A549 (cell line): ENCODE measurements around the gene LGR5. TPM values are rescaled to one million over a fixed set of nuclear protein-coding genes. Genes with fewer than 3 reads are reported as not detected.

Source experiments
- ATAC-seq, 2 experiments: fragments of 200-7000 bp in 1 of 2; fragments of >200 bp in 1 of 2; cut with Nextera tagmentation in 1 of 2; cut with Tn5 transposase in 1 of 2; 3 replicates each; pipeline versions ENCODE4 v1.8.0 to v1.9.1; 2018 to 2020; ENCODE audit warnings: mild to moderate bottlenecking in 1 of 2, moderate library complexity in 1 of 2
- CTCF ChIA-PET: fragments of 300-600 bp; sonication (Branson Sonifier 250); formaldehyde crosslinking; extraction: SDS; loops from one replicate; lab custom pipeline; 2021; ENCODE audit warnings: antibody characterized with exemption, inconsistent platforms; lab: Yijun Ruan, JAX
- POLR2A ChIA-PET: fragments of 350-600 bp; formaldehyde crosslinking; extraction: SDS; loops from one replicate; lab custom pipeline; 2021; ENCODE audit warnings: antibody characterized with exemption, inconsistent platforms; lab: Yijun Ruan, JAX
- DNase-seq, 2 experiments: peaks; one replicate each; pipeline versions ENCODE4 v3.0.0 to v3.0.0-alpha.2; 2011 to 2016; ENCODE audit warnings: low read depth in 1 of 2, low spot score in 1 of 2
- FAIRE-seq: peaks from 2 replicates; lab custom pipeline; 2011; peaks lifted over from hg19 to GRCh38; lab: Jason Lieb, UNC
- H3K27ac ChIP-seq, 2 experiments: fragments of >200 bp; sonication (Bioruptor Twin); formaldehyde crosslinking; 3 replicates each; pipeline ENCODE4 v1.5.1; 2016 to 2017
- H3K4me1 ChIP-seq: fragments of >200 bp; sonication (Bioruptor Twin); formaldehyde crosslinking; 3 replicates; pipeline ENCODE4 v1.6.1; 2016
- H3K4me2 ChIP-seq: fragments of >200 bp; sonication (Bioruptor Twin); formaldehyde crosslinking; 3 replicates; pipeline ENCODE4 v1.6.1; 2016
- H3K4me3 ChIP-seq: fragments of >200 bp; sonication (Bioruptor Twin); formaldehyde crosslinking; 3 replicates; pipeline ENCODE4 v1.5.1; 2016
- H3K9me3 ChIP-seq: fragments of >200 bp; sonication (Bioruptor Twin); formaldehyde crosslinking; 3 replicates; pipeline ENCODE4 v1.6.1; 2016
- CBX8 ChIP-seq: fragments of 200-600 bp; sonication (generic); IDR thresholded peaks from 2 replicates; pipeline ENCODE4 v1.6.1; 2016
- CEBPB ChIP-seq, 2 experiments: fragments of >200 bp in 1 of 2; sonication (Bioruptor Twin) in 1 of 2; formaldehyde crosslinking in 1 of 2; IDR thresholded peaks; 2 replicates each; pipeline ENCODE4 v1.6.1; 2012 to 2016
- CHD4 ChIP-seq: fragments of 200-600 bp; sonication (generic); IDR thresholded peaks from 2 replicates; pipeline ENCODE4 v1.6.1; 2016; ENCODE audit warnings: antibody characterized with exemption, mild to moderate bottlenecking, borderline replicate concordance
- EHF ChIP-seq: fragments of 250-450 bp; sonication (Bioruptor Pico); IDR thresholded peaks from 2 replicates; pipeline ENCODE4 v1.5.0; 2020; ENCODE audit warnings: mild to moderate bottlenecking
- ESRRA ChIP-seq: fragments of 150-350 bp; IDR thresholded peaks from 2 replicates; pipeline ENCODE4 v1.6.1; 2014; ENCODE audit warnings: mild to moderate bottlenecking, low read length, borderline replicate concordance
- FOSL2 ChIP-seq, 2 experiments: fragments of 450-650 bp in 1 of 2; fragments of >200 bp in 1 of 2; sonication (Bioruptor Twin) in 1 of 2; formaldehyde crosslinking; IDR thresholded peaks; 2 replicates each; pipeline versions ENCODE4 v1.5.0 to v1.6.1; 2016 to 2020; ENCODE audit warnings: mild to moderate bottlenecking in 1 of 2, moderate library complexity in 1 of 2
- FOXS1 ChIP-seq: fragments of 250-450 bp; sonication (Bioruptor Pico); IDR thresholded peaks from 2 replicates; pipeline ENCODE4 v1.5.0; 2020; ENCODE audit warnings: mild to moderate bottlenecking, moderate library complexity
- HEYL ChIP-seq: fragments of 250-450 bp; sonication (Bioruptor Pico); IDR thresholded peaks from 2 replicates; pipeline ENCODE4 v1.8.0; 2021; ENCODE audit warnings: mild to moderate bottlenecking, moderate library complexity
- HOXA7 ChIP-seq: fragments of 250-450 bp; sonication (Bioruptor Pico); IDR thresholded peaks from 2 replicates; pipeline ENCODE4 v1.5.0; 2020; ENCODE audit warnings: mild to moderate bottlenecking, moderate library complexity
- HOXB13 ChIP-seq: fragments of 250-450 bp; sonication (Bioruptor Pico); IDR thresholded peaks from 2 replicates; pipeline ENCODE4 v1.5.0; 2020; ENCODE audit warnings: low read depth, mild to moderate bottlenecking, moderate library complexity
- HOXB5 ChIP-seq: fragments of 250-450 bp; sonication (Bioruptor Pico); IDR thresholded peaks from 2 replicates; pipeline ENCODE4 v1.5.0; 2020; ENCODE audit warnings: mild to moderate bottlenecking, moderate library complexity
- JUN ChIP-seq, 2 experiments: fragments of >200 bp; sonication (Bioruptor Twin); formaldehyde crosslinking; IDR thresholded peaks; 2 replicates in 1 of 2; 3 replicates in 1 of 2; pipeline ENCODE4 v1.6.1; 2016 to 2017
- MAX ChIP-seq: IDR thresholded peaks from 2 replicates; pipeline ENCODE4 v1.6.1; 2012
- MYC ChIP-seq: IDR thresholded peaks from 2 replicates; pipeline ENCODE4 v1.6.1; 2012; ENCODE audit warnings: mild to moderate bottlenecking, inconsistent platforms, low read length, improper control_type of control experiment, borderline replicate concordance
- PHF8 ChIP-seq: fragments of 200-600 bp; sonication (generic); IDR thresholded peaks from 2 replicates; pipeline ENCODE4 v1.6.1; 2016; ENCODE audit warnings: low read depth, mild to moderate bottlenecking, antibody characterized with exemption, moderate library complexity, borderline replicate concordance
- RARB ChIP-seq: fragments of 250-450 bp; sonication (Bioruptor Pico); IDR thresholded peaks from 2 replicates; pipeline ENCODE4 v1.8.0; 2021; ENCODE audit warnings: mild to moderate bottlenecking, moderate library complexity
- SMC3 ChIP-seq: fragments of >200 bp; sonication (Bioruptor Twin); formaldehyde crosslinking; IDR thresholded peaks from 3 replicates; pipeline ENCODE4 v1.6.1; 2018; ENCODE audit warnings: inconsistent platforms
- SREBF2 ChIP-seq: fragments of 450-650 bp; IDR thresholded peaks from 2 replicates; pipeline ENCODE4 v1.6.1; 2014; ENCODE audit warnings: mild to moderate bottlenecking, moderate library complexity
- TFCP2L1 ChIP-seq: fragments of 250-450 bp; sonication (Bioruptor Pico); IDR thresholded peaks from 2 replicates; pipeline ENCODE4 v1.5.0; 2021; ENCODE audit warnings: mild to moderate bottlenecking
- TP53 ChIP-seq: fragments of 250-450 bp; sonication (Bioruptor Pico); IDR thresholded peaks from 2 replicates; pipeline ENCODE4 v1.5.0; 2021; ENCODE audit warnings: mild to moderate bottlenecking, moderate library complexity
- WGBS: methylation state at CpG from one replicate; pipeline ENCODE4 v1.1.6; 2017; ENCODE audit errors: missing lambda C conversion rate; 5-methylcytosine and 5-hydroxymethylcytosine counted together
- polyA plus RNA-seq, 4 experiments: library from polyadenylated mRNA; depleted of rRNA in 3 of 4; stranded (reverse); fragments of >200 nt; fragmentation: RNase III in 1 of 4; extraction: RNeasy Plus Mini Kit Qiagen cat#74134 plus additional on column Dnase treatment in 1 of 4; gene quantifications; 2 replicates in 3 of 4; 3 replicates in 1 of 4; pipeline ENCODE4 v1.2.3, GENCODE V29; 2011 to 2017
- TF ChIP-seq, protein P1 (sequence below): fragments of >200 bp; sonication (Bioruptor Twin); formaldehyde crosslinking; IDR thresholded peaks from 3 replicates; pipeline ENCODE4 v1.6.1; 2016
- TF ChIP-seq, protein P2 (sequence below): fragments of >200 bp; sonication (Bioruptor Twin); formaldehyde crosslinking; IDR thresholded peaks from 3 replicates; pipeline ENCODE4 v1.5.1; 2016
- TF ChIP-seq, protein P3 (sequence below): fragments of 250-450 bp; sonication (Bioruptor Pico); IDR thresholded peaks from 2 replicates; pipeline ENCODE4 v1.5.0; 2020; ENCODE audit warnings: low read depth, mild to moderate bottlenecking, moderate library complexity
- TF ChIP-seq, protein P4 (sequence below): IDR thresholded peaks from 2 replicates; pipeline ENCODE4 v1.6.1; 2012

LGR5 gene
- polyA plus RNA-seq, 2 of the 4 experiments (the other 2 are of a cell fraction) = not detected

DNA sequence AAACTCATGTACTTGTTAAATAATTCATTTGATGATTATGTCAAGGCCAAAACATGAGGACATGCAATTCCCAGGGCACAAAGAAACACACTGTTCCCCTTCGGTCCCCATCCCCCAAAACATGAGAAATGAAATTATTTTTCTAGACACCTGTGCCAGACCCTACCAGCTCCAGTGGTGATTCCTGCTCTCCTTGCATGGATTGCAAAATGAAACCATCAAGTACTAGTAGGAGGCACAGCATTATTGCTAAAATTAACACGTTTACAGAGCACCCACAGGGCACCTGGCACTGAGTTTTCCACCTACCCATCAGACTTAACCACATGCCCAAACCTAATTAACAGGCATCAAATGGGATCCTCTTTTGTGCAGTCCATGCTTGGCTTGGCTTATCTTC, 147.4 kb downstream of the LGR5 start:
- FAIRE-seq = no peak
- ATAC-seq = no peak
- TF ChIP-seq SREBF2 (no peak), JUN (IDR thresholded peaks at IDR 0.05) (no peak), PHF8 (no peak)

DNA sequence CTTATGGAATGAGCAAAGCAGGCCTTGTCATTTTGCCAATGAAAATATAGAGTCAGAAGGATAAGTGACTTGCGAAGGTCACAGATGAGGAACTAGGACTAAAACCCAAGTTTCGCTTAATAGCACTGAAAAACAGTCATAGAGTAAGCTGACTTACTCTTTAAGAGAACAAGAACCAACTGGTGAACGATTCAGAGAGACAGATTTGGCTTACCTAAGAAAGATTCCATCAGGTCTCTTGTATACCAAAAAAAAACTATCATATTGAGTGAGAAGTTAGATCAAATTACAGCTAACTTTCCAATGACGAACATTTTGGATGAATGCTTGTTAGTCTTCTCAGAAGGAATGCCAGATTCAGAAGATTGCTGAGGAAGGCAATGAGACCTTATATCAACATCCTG, 149.9 kb downstream of the LGR5 start:
- TF ChIP-seq MYC (no peak), CEBPB (IDR thresholded peaks at IDR 0.05) (no peak), FOSL2 (IDR thresholded peaks at IDR 0.05) (no peak), FOSL2 (CRISPR knock-in tag; IDR thresholded peaks at IDR 0.05) (no peak), HOXB13 (CRISPR knock-in tag) (no peak), ESRRA (no peak), EHF (no peak), TFCP2L1 (CRISPR knock-in tag) (no peak), RARB (CRISPR knock-in tag) (no peak), CBX8 (no peak), HEYL (CRISPR knock-in tag) (no peak), PHF8 (no peak)
- TF ChIP-seq, protein P1, sequence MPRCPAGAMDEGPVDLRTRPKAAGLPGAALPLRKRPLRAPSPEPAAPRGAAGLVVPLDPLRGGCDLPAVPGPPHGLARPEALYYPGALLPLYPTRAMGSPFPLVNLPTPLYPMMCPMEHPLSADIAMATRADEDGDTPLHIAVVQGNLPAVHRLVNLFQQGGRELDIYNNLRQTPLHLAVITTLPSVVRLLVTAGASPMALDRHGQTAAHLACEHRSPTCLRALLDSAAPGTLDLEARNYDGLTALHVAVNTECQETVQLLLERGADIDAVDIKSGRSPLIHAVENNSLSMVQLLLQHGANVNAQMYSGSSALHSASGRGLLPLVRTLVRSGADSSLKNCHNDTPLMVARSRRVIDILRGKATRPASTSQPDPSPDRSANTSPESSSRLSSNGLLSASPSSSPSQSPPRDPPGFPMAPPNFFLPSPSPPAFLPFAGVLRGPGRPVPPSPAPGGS = no peak
- TF ChIP-seq, protein P2, sequence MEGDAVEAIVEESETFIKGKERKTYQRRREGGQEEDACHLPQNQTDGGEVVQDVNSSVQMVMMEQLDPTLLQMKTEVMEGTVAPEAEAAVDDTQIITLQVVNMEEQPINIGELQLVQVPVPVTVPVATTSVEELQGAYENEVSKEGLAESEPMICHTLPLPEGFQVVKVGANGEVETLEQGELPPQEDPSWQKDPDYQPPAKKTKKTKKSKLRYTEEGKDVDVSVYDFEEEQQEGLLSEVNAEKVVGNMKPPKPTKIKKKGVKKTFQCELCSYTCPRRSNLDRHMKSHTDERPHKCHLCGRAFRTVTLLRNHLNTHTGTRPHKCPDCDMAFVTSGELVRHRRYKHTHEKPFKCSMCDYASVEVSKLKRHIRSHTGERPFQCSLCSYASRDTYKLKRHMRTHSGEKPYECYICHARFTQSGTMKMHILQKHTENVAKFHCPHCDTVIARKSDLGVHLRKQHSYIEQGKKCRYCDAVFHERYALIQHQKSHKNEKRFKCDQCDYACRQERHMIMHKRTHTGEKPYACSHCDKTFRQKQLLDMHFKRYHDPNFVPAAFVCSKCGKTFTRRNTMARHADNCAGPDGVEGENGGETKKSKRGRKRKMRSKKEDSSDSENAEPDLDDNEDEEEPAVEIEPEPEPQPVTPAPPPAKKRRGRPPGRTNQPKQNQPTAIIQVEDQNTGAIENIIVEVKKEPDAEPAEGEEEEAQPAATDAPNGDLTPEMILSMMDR = no peak
- TF ChIP-seq, protein P3, sequence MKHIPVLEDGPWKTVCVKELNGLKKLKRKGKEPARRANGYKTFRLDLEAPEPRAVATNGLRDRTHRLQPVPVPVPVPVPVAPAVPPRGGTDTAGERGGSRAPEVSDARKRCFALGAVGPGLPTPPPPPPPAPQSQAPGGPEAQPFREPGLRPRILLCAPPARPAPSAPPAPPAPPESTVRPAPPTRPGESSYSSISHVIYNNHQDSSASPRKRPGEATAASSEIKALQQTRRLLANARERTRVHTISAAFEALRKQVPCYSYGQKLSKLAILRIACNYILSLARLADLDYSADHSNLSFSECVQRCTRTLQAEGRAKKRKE (CRISPR knock-in tag) = no peak
- no peak for ATAC-seq
- no peak for DNase-seq
- FAIRE-seq = no peak
- Histone ChIP-seq H3K4me1 (no peaks in the 10 kb centered on the region), H3K4me3 (no peak overlapping the region), H3K4me2 (no peak overlapping the region), H3K9me3 (no peaks in the 10 kb centered on the region), H3K27ac (no peak overlapping the region)
- WGBS = 69% methylated on average over 4 of the region's 4 CpGs
- ChIA-PET POLR2A (no interaction called here), CTCF (no interaction called here)

More for the DNA sequence above, 147.4 kb downstream of the LGR5 start:
- Histone ChIP-seq H3K4me1 (no peaks in the 10 kb centered on the region), H3K27ac (no peak overlapping the region), H3K4me2 (no peak overlapping the region), H3K4me3 (no peak overlapping the region), H3K9me3 (no peaks in the 10 kb centered on the region)
- CTCF ChIA-PET = interaction anchor here (1.6 kb wide), 1 partner anchor 19 kb away, joined by 3 read pairs; no protein-coding TSS in a partner anchor
- 33% methylated on average over 2 of the region's 2 CpGs for WGBS
- POLR2A ChIA-PET = no interaction called here
- DNase-seq = no peak

GRCh38 chr12:71591601-71592000, 152.0 kb downstream of the LGR5 start:
- no peak for ATAC-seq
- WGBS = 11% methylated on average over 2 of the region's 2 CpGs

More at GRCh38 chr12:71591601-71592000, 152.0 kb downstream of the LGR5 start:
- CTCF ChIA-PET = interaction anchor here (1.1 kb wide), 1 partner anchor 198 kb away, joined by 3 read pairs; no protein-coding TSS in a partner anchor
- Histone ChIP-seq H3K4me1 (no peaks in the 10 kb centered on the region), H3K4me3 (no peak overlapping the region), H3K9me3 (no peaks in the 10 kb centered on the region), H3K27ac (no peak overlapping the region), H3K4me2 (no peak overlapping the region)
- TF ChIP-seq TP53 (CRISPR knock-in tag) (no peak), SREBF2 (no peak), SMC3 (no peak), MAX (no peak), HOXB5 (CRISPR knock-in tag) (no peak), CHD4 (no peak), FOXS1 (no peak), RARB (CRISPR knock-in tag) (no peak), PHF8 (no peak), HOXA7 (no peak)
- TF ChIP-seq, protein P4, sequence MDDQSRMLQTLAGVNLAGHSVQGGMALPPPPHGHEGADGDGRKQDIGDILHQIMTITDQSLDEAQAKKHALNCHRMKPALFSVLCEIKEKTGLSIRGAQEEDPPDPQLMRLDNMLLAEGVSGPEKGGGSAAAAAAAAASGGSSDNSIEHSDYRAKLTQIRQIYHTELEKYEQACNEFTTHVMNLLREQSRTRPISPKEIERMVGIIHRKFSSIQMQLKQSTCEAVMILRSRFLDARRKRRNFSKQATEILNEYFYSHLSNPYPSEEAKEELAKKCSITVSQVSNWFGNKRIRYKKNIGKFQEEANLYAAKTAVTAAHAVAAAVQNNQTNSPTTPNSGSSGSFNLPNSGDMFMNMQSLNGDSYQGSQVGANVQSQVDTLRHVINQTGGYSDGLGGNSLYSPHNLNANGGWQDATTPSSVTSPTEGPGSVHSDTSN = no peak
- POLR2A ChIA-PET = no interaction called here
- FAIRE-seq (no peak), DNase-seq (no peak)
